Panc1 (cell line): ENCODE results near the gene MED16. TPM values are rescaled to one million over a fixed set of nuclear protein-coding genes. Genes with fewer than 3 reads are reported as not detected.

Experiments used
- ATAC-seq: fragments of 200-7000 bp; cut with Tn5 transposase; 2 replicates; pipeline ENCODE4 v1.9.1; 2020; ENCODE audit warnings: mild to moderate bottlenecking, moderate library complexity
- BruUV-seq: library from RNA; stranded (reverse); fragments of 400-500 nt; replicated peaks from 2 replicates; lab custom pipeline; 2021; lab: Mats Ljungman, UMichigan
- CTCF ChIA-PET: fragments of 300-600 bp; sonication (Branson Sonifier 250); formaldehyde crosslinking; loops from one replicate; lab custom pipeline; 2022; ENCODE audit warnings: antibody characterized with exemption; lab: Charles Lee
- POLR2A ChIA-PET: fragments of 300-600 bp; sonication (Branson Sonifier 250); formaldehyde crosslinking; loops from one replicate; lab custom pipeline; 2022; ENCODE audit warnings: antibody characterized with exemption; lab: Charles Lee
- DNase-seq: peaks from one replicate; pipeline ENCODE4 v3.0.0-alpha.2; 2010; ENCODE audit warnings: low read depth, low spot score
- H3K27ac ChIP-seq: 2 replicates; pipeline ENCODE4 v1.5.1; 2011; ENCODE audit warnings: mild to moderate bottlenecking, low read length, inconsistent platforms
- H3K27me3 ChIP-seq: fragments of 200-500 bp; sonication (Bioruptor generic); 2 replicates; pipeline ENCODE4 v1.6.0; 2014; ENCODE audit warnings: low read length, inconsistent platforms; ENCODE audit not compliant: control insufficient read depth, insufficient read depth
- H3K36me3 ChIP-seq: fragments of 200-500 bp; sonication (Bioruptor generic); 2 replicates; pipeline ENCODE4 v1.5.1; 2014; ENCODE audit warnings: inconsistent platforms, mild to moderate bottlenecking, low read length, moderate library complexity; ENCODE audit not compliant: control insufficient read depth, insufficient read depth
- H3K4me1 ChIP-seq: 2 replicates; pipeline ENCODE4 v1.5.1; 2011; ENCODE audit warnings: inconsistent platforms, mild to moderate bottlenecking, low read length, moderate library complexity; ENCODE audit not compliant: control insufficient read depth, insufficient read depth
- H3K4me3 ChIP-seq, 2 experiments: 2 replicates each; pipeline ENCODE4 v1.5.1; 2011 to 2012; ENCODE audit warnings: low read depth in 2 of 2, low read length in 2 of 2, mild to moderate bottlenecking in 2 of 2, inconsistent platforms in 1 of 2, moderate library complexity in 1 of 2
- H3K9me3 ChIP-seq: fragments of 200-500 bp; sonication (Bioruptor generic); 2 replicates; pipeline ENCODE4 v1.5.1; 2014; ENCODE audit warnings: low read depth, mild to moderate bottlenecking, inconsistent platforms, low read length, moderate library complexity; ENCODE audit not compliant: control insufficient read depth, insufficient read depth
- CTCF ChIP-seq: fragments of 450-650 bp; IDR thresholded peaks from 2 replicates; pipeline ENCODE4 v1.5.1; 2017; ENCODE audit warnings: mild to moderate bottlenecking
- POLR2AphosphoS5 ChIP-seq: IDR thresholded peaks from 2 replicates; pipeline ENCODE4 v1.6.1; 2012; ENCODE audit warnings: mild to moderate bottlenecking, low read depth, low read length, moderate library complexity
- REST ChIP-seq, 2 experiments: IDR thresholded peaks; 2 replicates each; pipeline ENCODE4 v1.6.1; 2011 to 2012; ENCODE audit warnings: low read depth in 2 of 2, control low read depth in 1 of 2, low read length in 1 of 2, mild to moderate bottlenecking in 1 of 2, moderate library complexity in 1 of 2; ENCODE audit not compliant: insufficient read depth in 1 of 2
- SIN3A ChIP-seq: IDR thresholded peaks from 2 replicates; pipeline ENCODE4 v1.6.1; 2012; ENCODE audit warnings: low read depth, mild to moderate bottlenecking, low read length, moderate library complexity, borderline replicate concordance; ENCODE audit not compliant: insufficient read depth
- TCF7L2 ChIP-seq: IDR thresholded peaks from 2 replicates; pipeline ENCODE4 v1.6.1; 2011; ENCODE audit warnings: mild to moderate bottlenecking, low read depth, low read length, inconsistent platforms
- in situ Hi-C: cut with HindIII; loops from 2 replicates; pipeline ENCODE4 v1.10.0; 2016; ENCODE audit warnings: low sequenced_read_pairs, low pct_unique_long_range_greater_than_20kb
- intact Hi-C: fragments of 100-400 bp; cut with micrococcal nuclease; formaldehyde crosslinking; loops from one replicate; pipeline ENCODE4 v1.10.0; 2022; ENCODE audit not compliant: unreplicated experiment
- total RNA-seq: library from RNA; stranded (reverse); gene quantifications from one replicate; pipeline ENCODE4 v1.2.1, GENCODE V29; 2021; ENCODE audit not compliant: unreplicated experiment

The MED16 gene
- total RNA-seq, 1 experiment from 2014 or later = 39.5 TPM

GRCh38 chr19:853014-853585 lies 39.9 kb downstream of the MED16 start:
- no TSS peak for BruUV-seq
- H3K27me3 ChIP-seq = no peaks in the 10 kb centered on the region
- TF ChIP-seq POLR2AphosphoS5 = no peak
- no peaks in the 10 kb centered on the region for H3K9me3 ChIP-seq
- DNase-seq (no peak), ATAC-seq (no peak)
- H3K4me1 ChIP-seq = peaks cover 7% of the 10 kb centered on the region
- intact Hi-C loops = no loop called here
- H3K36me3 ChIP-seq = no peaks in the 10 kb centered on the region
- no peak overlapping the region for H3K27ac ChIP-seq
- no peak overlapping the region for H3K4me3 ChIP-seq
- POLR2A ChIA-PET = no interaction called here
- CTCF ChIA-PET = no interaction called here
- in situ Hi-C loops = no loop called here

GRCh38 chr19:852136-853013 lies 40.6 kb downstream of the MED16 start, which contains the start of gene ELANE:
ELANE (plus strand) TSS chr19:852303; CDS start chr19:852329, 26 bp downstream.
- Histone ChIP-seq H3K36me3 (no peaks in the 10 kb centered on the region), H3K27ac (peak within 1 kb of the TSS; percentile 55; the same call in 1 of the 2 replicates), H3K4me1 (peaks cover 11% of the 10 kb centered on the region), H3K27me3 (no peaks in the 10 kb centered on the region), H3K4me3 (no peak within 1 kb of the TSS), H3K9me3 (no peaks in the 10 kb centered on the region)
- in situ Hi-C loops = no loop called here
- DNase-seq (no peak), ATAC-seq (no peak)
- ChIA-PET CTCF (no interaction called here), POLR2A (no interaction called here)
- no peak for TF ChIP-seq REST (IDR thresholded peaks at IDR 0.05; ENCODE audit: insufficient read depth in 1 of 2, low read depth in 2 of 2, low read length in 1 of 2)
- TF ChIP-seq SIN3A = no peak
- TF ChIP-seq TCF7L2 = no peak
- TF ChIP-seq CTCF = no peak
- TF ChIP-seq POLR2AphosphoS5 = no peak
- intact Hi-C loops = no loop called here
- BruUV-seq = no TSS peak
